ENCODE measurements around the gene NR5A1.

GRCh38 chr9:124454296-124454695 is 52.9 kb downstream of the NR5A1 start:
- TF ChIP-seq GATA2 (IDR thresholded peaks at IDR 0.05; ENCODE audit: low read depth, low read length): no peak
- no peak for TF ChIP-seq GATA3 (IDR thresholded peaks at IDR 0.05; ENCODE audit: low read depth, low read length)

Data from SH-SY5Y (cell line).